ENCODE results near the gene AHCYL2.

GRCh38 chr7:129338450-129338849 lies 113.6 kb downstream of the AHCYL2 start:
- no peak for TF ChIP-seq CTCF (conservative IDR thresholded peaks at IDR 0.05; ENCODE audit: low read length)
- TF ChIP-seq EZH2phosphoT487 (IDR thresholded peaks at IDR 0.05; ENCODE audit: borderline replicate concordance, low read depth, low read length), result no peak

Data from OCI-LY7 (cell line).